PFSK-1 (cell line): ENCODE measurements around the gene CADM4.

ENCODE experiments used
- POLR2AphosphoS5 ChIP-seq: IDR thresholded peaks from 2 replicates; pipeline ENCODE4 v1.6.1; 2012; ENCODE audit warnings: low read depth, mild to moderate bottlenecking, control low read depth, low read length, moderate library complexity
- TAF1 ChIP-seq: IDR thresholded peaks from 2 replicates; pipeline ENCODE4 v1.6.1; 2012; ENCODE audit warnings: low read length, control low read depth, borderline replicate concordance; ENCODE audit not compliant: insufficient read depth

DNA sequence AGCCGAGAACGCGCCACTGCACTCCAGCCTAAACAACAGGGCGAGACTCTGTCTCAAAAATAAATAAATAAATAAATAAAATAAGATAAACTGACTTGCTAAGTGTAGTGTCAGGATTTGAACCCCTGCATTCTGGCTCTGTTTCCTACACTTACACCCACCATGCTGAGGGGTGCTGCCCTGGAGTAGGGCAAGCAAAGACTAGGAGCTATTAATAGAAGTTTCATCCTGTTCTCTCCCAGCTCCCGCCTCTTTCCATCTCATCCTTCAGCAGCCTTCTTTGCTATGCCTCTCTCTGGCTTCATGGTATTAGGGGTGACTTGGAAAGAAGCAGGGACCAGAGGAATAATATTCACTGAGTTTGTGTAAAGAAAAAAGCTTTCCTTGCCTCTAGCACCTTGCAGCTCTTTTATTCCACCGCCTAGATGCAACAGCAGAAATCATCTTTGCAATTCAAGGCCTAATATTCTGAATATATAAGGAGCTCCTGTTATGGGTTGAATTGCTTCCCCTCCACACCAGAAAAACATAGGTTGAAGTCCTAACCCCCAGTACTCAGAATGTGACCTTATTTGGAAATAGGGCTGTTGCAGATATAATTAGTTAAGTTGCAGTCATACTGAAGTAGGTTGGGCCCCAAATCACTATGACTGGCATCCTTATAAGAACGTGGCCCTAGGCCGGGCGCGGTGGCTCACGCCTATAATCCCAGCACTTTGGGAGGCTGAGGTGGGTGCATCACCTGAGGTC is 39.0 kb upstream of the CADM4 start:
- no peak for TF ChIP-seq TAF1
- no peak for TF ChIP-seq POLR2AphosphoS5
